ENCODE data around the gene RFT1.

Gene RFT1

DNA sequence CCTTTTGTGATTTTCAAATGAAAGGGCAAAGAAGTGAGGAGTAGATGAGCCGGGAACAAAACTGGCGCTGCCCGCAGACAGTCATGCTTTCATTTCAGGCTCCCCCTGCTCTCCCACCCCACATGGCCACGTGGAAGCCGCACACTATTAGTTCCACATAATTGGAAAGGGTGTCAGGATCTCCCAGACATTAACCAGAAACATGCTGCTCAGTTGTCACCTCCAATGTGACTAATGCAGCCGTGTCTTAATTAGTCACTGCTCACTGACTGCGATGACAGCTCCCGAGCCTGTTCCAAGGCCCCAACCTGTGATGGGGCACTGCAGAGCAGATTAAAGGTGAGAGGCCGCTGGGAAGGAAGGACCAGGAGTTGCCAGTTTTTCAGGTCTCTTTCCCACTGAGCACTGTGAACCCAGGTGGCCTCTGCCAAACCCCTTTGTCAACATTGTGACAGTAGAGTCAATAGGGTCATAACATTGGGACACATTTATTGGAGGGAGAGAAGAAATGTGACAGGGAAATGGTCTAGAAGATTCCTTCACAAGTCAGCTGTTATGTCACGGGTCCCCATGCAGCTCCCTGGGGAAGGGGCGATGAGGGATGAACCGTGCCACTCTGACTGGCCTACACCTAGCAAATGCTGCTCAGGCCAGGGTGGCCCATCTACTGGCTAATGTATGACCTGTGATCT is 45.8 kb downstream of the RFT1 start:
- DNase-seq, result peak; percentile 28

DNA sequence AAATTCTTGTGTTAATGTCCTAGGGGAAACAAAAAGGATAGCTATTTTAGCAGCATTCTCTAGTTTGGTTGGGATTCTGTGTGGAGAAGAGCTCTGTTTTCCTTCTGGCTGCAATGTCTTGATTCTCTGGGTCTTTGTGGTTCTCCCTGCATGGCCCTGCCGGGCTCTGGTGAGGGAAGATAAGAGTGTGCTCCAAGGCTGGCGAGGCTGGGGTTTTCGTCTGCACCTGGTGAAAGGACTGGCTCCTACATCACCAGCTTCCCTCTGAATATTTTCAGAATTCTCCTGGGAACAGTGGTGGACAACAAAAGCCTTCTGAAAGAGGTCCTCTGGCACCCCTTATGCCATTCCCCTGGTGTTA is 46.3 kb downstream of the RFT1 start:
- no peak for DNase-seq

DNA sequence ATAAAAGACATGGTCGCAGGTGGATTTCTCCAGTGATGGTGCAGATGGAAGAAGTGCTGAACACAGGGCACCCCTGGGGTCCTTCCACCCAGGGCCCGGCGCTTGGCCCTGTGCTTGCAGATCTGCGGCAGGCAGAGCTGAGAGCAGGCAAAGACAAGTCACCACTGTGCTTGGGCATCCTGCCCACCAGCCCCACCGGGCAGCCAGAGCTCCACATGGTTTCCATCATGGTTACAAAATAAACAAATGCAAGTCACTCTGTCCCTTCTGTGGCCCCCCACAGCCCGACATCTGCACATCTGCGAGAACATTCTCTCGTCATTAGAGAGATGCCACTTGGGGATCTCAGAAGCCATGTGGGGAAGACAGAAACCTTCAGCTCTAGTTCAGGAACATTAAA is 46.7 kb downstream of the RFT1 start:
- peak; percentile 65 for DNase-seq

DNA sequence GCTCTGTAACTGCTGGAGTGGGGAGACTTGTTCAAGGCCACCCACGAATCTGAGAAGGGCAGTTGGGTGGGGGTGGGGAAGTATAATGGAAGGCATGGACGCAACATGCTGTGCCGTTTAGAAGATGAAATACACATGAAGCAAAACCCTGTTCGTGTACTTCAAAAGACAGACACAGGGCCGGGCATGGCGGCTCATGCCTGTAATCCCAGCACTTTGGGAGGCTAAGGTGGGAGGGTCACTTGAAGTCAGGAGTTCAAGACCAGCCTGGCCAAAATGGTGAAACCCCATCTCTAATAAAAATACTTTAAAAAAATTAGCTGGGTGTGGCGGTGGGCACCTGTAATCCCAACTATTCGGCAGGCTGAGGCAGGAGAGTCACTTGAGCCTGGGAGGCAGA is 47.5 kb downstream of the RFT1 start:
- no peak for DNase-seq

DNA sequence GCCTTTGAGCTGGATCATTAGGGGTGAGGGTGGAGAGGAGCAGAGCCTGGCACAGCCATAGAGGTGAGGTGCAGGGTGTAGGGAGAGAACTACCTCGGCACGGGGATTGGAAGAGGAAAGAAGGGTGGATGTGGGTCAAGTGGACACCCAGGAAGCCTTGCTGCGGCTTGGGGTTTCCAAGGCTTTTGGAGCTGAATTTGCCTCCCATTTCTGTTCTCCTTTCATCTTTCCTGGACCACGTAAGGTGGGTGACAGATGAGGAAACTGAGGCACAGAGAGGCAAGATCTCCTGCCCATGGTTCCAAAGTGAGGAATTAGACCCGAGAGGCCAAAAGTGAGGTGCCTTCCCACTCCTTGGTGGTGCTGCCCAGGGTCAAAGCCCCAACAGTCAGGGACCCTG is 48.9 kb downstream of the RFT1 start:
- no peak for DNase-seq

DNA sequence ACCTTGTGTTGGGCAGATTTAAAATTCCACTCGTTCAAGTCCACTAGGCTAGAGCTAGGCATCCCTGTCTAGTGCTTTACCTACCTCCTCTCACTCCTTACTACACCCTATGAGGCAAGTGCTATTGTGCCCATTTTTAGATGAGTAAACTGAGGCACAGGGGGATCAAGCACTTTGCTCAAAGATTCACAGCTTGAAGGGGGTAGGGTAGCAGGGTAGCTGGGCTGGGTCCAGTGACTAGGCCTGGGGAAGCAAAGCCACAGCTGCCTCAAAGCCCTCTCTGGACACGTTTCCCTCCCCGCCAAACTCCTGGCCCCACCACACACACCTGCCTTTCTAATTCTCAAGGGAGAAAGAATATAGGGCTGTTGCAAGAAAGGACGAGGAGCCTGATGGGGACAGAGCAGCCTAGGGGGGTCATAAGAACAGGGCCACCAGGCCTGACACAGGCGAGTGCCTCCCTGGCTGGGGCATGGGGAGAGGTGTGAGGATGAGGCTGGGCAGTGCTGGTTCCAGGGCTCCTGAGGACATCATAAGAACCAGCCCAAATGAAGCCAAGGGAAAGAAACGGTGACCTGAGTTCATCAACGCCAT is 49.5 kb downstream of the RFT1 start:
- DNase-seq, result no peak

DNA sequence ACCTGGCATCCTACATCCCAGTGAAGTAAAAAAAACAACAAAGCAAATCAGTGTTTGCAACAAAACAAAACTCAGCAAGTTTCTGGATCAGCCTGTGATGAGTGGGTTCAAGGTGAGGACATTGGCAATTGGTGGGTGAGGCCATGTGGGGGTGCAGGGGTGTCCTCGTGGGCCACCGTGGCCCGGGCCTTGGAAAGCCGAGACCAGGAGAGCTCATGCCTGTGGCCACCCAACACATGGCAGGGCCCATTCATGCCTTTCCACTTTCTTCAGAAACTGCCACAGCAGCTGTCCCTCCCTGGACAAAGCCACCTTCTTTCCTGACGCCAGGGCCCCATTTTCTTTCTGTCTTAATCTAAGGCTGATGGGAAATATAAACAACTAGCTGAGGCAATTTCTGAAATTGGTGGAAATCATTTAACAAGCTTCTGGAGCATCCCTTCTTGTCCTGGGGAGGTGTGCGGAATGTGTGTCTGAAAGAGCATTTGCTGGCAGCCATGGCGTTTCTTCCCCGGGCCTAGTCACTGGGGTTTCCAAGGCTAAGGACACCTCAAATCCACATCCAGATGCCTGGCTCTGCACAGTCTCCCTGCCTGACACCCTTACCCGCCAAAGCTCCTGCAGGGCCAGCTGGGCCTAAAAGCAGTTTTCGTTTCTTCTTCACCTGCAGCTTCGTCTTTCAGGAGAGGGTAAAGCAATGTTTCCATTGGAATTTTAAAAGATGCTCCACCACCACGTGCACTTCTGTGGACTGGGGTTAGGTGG is 50.3 kb downstream of the RFT1 start:
- no peak for DNase-seq

DNA sequence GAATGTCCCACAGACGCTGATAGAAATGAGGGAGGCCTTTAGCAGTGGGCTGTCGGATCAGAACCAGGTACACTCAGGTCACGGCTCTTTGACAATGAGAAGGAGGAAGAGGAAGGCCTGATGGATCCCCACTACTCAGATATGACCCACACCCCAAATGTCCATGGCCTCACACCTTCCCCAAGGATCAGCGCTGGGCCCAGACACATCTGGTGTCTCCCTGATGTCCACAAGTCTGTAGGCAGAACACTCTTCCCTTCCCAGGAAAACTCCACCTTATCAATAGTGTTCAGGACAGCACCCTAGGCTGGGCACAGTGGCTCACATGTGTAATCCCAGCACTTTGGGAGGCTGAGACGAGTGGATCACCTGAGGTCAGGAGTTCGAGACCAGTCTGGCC is 51.1 kb downstream of the RFT1 start:
- DNase-seq, result no peak

DNA sequence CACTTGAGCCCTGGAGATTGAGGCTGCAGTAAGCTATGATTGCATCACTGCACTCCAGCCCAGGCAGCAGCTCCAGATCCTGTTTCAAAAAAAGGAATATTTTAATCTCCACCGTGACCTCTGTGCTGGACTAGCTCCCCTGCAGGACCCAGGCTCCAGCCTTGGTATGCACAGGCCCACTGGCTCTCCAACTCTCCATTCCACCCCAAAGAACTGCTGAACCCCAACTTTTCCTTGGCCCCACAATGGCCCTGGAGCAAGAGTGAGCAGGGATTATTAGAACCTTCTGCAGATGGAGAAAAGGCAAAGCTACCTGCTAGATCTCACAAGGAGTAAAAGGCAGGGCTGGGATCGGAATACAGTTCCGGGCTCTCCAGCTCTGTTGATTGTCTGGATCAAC is 51.6 kb downstream of the RFT1 start:
- no peak for DNase-seq

DNA sequence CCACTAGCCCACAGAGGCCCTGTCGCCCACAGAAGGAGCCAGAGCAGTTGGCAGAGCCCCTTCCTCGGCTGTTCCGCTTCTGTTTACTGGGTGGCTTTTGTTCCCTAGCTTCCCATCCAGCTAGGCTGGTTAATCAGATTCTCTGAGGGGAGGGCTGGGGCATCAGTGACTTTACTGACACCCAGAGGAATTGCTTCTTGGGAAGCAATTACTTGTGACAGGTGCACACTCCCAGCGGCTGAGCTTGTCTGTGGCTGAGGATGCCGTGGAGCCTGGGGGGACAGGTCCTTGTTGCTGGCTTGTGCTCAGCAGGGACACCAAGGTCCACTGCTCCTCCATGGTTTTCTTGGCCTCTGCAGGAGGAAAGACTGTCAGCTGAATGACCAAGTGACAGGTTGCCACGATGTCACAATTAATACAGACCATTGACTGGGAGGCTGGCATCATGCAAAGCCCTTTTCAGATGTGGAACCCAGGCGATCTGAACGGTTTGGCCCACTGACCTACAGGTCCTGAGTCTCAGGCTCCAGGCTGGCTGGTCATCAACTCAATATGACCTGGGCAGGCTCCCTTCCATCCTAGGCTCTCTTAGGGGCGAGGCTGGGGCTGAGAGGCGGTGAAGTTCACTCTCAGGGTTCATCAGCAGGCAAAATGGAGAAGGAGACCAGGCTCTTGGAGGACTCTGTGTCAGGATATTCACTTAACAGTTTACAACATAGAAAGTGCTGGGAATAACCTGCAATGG is 52.6 kb downstream of the RFT1 start:
- peak; percentile 1 for DNase-seq

DNA sequence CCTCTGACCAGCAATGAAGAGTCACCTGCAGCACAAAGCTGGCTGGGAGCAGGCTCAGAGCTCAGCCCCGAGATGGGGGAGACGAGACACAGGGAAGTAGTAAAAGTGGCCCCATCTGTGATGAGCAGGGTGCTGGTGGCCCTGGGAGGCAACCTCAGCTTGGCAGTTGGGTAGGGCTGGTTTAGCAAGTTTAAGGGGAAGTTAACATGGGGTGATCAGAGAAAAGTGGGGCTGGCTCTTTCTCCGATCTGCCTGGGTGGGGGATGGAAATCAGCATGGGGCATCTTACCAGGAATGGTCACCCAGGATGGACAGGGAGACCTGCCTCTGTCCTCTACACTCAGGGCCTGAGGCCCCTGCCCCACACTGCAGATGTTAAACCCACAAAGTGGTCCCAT is 54.5 kb downstream of the RFT1 start:
- no peak for DNase-seq

DNA sequence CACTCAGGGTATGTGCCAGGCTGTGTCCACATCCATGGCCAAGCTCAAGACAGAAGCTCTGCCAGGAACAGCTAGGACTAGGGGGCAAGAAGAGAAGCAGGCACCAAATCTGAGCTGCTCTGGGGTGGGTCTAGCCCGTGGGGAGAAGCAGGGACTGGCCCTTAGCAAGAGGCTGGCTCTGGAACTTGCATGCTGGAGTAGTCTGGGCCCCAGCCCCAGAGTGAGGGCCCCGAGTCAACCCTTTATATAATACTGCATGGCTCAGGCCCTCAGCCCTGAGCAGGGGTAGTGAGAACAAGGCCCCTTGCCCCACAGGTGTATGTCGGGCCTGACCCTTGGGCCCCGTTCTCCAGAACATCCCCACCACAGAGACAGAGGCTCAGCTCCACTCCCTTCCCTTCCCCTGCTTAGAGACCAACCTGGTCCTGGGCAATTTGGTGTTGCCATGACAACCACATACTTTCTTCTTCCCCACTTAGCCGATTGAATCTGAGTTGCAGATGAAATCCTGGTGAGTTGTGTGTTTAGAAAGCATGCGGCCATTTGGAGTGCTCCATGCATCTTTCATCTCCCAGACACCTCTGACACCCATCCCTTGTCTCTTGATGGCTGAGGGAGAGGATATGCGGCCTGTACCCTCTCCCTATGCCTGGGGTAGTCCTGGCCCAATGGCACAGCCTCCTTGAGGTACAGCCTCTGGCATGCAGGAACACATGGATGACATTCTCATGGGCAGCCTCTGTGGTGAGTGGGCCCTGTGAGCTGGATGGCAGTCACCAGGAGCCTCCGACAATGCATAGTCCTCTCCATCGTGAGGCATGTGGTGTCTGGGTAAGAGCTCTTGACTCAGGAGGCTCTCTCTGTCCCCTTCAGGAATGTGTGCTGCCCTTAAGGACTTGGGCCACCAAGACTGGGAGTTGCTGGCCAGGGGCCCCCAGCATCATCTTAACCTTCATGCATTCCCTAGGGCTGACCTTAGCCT is 55.2 kb downstream of the RFT1 start:
- no peak for DNase-seq

DNA sequence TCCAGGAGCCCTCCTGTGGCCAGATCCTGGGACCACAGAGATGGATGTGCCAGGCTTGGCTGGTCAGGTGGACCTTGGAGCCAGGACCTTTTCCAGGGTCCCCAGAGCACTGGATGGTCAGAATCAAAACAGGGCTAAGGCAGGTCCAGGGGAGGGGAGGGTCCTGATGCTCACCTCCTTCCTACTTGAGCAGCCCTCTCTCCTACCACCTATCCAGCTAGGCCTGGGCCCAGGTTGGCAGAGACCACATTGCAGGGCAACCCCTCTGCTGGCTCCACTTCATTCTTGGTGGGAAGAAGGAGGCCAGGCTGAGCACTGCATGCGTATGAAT is 55.9 kb downstream of the RFT1 start:
- no peak for DNase-seq

DNA sequence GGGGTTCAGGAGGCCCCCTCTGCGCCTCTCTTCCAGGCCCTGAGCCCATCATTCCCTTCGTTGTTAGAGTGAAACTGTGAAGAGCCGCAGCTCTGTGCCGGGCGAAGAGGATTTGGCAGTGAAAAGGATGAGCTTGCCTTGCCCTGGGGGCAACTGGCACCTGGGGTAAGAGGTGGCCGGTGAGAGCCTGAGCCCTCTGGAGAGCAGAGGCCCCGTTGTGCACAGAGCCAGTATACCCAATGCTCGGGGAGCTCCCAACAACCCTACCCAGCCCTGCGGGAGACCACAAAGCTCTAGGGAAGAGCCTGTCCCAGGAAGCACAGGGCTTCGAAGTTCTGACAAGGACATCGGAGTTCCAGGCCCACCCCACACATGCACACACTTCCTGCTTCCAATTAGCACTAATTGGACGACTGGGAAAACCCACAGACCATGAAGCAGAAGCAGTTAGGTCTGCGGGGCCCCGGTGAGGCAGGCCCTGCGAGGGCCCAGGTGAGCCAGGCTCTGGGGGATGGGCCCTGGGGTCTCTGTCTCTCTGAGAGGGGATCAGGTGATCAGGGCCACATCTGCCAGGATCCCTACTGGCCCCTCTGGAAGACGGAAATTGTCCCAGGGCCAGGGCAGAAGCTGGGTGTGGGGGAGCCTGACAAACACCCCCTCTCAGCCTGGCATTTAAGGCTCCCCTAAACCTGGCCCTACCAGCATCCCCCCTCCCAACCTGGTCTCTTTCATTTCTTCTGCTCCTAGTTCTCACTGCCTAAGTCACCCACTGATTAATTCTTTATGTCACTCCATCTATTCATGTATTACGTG is 56.5 kb downstream of the RFT1 start:
- no peak for DNase-seq

DNA sequence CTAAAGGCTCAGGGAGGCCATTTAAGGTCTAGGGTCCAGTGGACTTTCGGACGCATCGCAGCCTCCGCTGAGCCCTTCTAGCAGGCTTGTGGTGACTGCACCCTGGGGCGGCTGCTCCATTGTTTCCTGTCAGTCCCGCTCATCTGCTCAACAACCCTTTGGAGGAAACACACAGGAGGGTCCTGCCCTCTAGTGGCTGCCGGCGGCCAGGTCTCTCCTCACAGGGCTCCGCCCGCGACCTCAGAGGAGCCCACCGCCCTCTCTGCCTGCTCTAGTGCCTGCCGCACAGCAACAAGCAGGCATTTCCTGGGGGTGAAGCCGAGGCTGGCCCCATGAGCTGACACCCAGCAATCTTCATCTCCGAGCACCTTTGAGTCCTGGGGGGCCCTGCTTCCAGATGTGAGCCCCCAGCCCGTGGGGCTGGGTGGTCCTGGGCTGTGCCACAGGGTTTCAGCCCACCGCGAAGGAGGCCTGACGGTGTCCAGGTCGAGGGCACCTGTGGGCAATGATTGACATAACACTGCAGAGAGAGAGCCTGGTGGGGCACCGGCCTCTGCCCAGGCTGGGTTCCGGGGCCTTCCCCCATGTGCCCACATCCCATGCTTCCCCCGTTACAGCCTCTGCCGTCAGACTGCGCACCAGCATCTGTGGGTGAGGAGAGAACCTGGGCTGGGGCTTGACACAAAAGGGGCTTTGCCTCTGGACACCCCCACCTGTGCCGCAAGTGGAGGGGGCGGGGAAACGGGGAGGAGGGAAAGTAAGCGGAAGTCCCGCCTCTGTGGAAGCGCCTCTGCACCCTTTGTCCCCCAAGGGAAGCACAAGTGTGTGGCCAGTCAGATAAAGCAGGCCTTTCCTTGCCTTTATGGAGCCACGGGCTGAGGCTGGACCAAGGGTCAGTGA is 57.3 kb downstream of the RFT1 start:
- DNase-seq, result peak; percentile 60

DNA sequence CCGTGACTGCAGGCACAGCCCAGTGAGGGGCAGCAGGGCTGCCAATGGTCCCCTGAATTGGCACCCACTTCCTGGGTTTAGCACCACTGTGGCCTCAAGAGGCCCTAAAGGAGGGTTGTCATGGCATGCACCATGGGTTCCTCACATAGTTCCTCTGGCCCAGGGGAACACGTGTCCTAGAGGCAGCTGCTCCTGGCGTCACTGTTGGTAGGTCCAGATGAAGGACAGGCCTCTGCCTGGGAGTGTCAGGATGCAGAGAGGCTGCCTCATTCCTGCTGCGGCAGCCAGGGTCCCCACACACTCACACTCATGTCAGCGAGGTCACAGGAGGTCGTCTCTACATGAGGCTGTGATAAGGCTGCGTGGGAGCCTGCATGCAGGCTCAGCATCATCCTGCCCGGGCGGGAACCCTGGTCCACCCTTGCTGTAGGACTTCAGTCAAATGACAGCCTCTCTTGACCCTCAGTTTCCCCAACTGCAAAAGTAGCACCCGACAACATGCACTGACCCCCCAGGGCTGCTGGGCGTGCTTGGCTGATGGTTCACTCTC is 58.3 kb downstream of the RFT1 start:
- DNase-seq, result no peak

DNA sequence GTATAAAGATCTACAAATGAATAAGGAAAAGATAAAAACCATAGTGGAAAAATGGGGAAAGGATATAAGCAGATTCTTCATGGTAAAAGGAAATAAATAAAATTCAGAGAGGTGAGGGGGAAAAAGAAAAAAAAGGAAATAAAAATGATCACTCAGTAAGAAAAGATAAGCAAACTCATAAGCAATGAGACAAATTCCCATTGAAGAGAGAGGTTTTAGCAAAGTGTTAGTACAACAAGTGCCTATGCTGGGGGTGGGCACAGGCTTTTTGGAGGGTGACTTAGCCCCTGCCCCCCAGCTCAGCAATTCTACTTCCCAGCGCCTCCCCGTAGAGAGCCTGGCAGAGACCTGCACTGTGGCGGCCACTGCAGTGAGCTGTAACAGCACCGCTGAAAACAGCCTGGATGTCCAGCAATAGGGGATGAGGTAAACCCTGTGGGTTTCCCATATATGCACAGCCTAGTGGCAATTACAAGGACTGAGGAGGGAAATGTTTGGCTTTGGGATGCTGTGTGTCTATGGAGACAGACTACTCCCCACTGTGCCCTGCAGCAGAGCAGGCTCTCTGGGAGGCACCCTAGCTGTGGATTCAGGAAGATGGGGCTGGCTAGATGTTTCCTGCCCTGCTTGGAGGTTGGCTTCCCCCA is 60.7 kb downstream of the RFT1 start:
- DNase-seq, result no peak

DNA sequence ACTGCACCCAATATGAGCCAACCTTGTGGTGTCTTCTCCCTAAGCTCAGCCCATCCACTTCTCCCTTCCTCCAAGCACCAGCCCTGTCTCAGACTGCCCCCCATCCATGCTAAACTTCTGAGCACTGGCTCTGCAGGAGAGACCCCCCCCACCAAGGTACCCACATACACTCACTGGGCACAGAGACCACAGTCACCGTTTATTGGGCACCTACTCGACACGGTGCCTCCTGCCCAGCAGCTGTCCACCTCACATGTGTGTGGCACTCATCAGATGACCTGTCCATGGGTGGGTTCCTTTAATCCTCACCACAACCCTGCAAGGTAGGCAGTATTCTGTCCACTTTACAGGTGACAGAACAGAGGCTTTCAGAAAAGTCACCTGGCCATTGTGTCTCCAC is 62.1 kb downstream of the RFT1 start:
- DNase-seq, result no peak

DNA sequence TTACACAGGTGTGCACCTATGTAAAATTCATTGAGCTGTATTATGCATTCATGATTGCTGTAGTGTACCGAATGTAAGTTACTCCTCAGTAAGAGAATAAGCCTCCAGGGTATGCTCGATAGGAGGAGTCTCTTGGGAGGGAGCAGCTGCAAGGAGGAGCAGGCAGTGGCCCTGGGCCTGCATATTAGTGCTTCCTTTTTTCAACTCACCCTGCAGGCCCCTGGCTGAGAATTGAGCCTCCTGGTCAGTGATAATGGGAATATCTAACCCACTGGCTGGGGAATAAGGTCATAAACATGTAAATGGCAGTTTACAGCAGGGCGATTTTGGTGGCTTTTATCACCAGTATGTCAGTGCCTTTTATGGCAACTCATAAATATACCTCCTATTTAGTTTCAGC is 62.7 kb downstream of the RFT1 start:
- no peak for DNase-seq

Data from NCI-H2171 treated with DMSO at 0.1 percent for 48 hours (cell line).